SK-N-SH (cell line): ENCODE measurements around the gene DPF3.

ENCODE experiments used
- CTCF ChIP-seq: fragments of 200-600 bp; sonication (generic); IDR thresholded peaks from 2 replicates; pipeline ENCODE4 v1.6.1; 2017; ENCODE audit warnings: antibody characterized with exemption, mild to moderate bottlenecking, moderate library complexity
- ELF1 ChIP-seq: IDR thresholded peaks from 2 replicates; pipeline ENCODE4 v1.4.0; 2012
- RCOR1 ChIP-seq: fragments of 150-350 bp; IDR thresholded peaks from 2 replicates; pipeline ENCODE4 v1.6.1; 2017; ENCODE audit warnings: antibody characterized with exemption, low read length
- TF ChIP-seq, protein P1 (sequence below): IDR thresholded peaks from 2 replicates; pipeline ENCODE4 v1.6.1; 2012; ENCODE audit warnings: mild to moderate bottlenecking, low read depth, low read length, moderate library complexity

DNA sequence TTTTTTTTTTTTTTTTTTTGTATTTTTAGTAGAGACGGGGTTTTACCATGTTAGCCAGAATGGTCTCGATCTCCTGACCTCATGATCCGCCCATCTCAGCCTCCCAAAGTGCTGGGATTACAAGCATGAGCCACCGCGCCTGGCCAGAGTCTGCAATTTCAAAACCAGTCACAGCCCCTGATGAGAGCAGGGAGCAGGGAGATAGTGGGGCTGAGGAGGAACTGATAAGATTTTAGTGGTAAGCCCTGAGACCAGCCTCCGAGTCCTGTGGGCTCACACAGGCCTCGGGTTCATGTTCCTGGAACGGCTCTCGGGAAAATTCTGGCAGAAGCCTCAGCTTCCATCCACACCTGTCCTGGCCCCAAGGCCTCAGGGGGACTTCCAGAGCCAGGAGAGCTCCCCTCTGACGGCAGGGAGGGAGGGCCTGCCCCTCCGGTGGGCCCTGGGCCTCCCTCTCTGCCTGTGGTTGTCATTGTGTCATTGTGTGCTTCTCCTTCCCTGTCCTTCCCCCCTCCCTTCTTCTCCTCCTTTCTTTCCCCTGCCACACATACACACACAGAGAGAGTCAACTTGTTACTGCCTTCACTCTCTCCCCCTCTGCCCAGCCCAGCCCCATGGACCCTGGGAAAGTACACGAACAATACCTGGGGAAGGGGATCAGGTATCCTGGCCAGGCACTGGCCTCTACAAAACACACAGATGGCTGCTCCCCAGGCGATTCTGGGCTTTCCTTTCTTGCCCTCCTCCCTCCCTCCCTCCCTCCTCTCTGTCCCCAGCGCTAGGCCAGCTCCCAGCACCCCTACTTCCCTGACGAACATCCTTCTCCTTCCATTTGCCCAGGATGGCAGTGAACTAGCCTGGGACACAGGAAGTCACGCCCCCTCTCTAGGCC lies 294.1 kb downstream of the DPF3 start:
- TF ChIP-seq, protein P1, sequence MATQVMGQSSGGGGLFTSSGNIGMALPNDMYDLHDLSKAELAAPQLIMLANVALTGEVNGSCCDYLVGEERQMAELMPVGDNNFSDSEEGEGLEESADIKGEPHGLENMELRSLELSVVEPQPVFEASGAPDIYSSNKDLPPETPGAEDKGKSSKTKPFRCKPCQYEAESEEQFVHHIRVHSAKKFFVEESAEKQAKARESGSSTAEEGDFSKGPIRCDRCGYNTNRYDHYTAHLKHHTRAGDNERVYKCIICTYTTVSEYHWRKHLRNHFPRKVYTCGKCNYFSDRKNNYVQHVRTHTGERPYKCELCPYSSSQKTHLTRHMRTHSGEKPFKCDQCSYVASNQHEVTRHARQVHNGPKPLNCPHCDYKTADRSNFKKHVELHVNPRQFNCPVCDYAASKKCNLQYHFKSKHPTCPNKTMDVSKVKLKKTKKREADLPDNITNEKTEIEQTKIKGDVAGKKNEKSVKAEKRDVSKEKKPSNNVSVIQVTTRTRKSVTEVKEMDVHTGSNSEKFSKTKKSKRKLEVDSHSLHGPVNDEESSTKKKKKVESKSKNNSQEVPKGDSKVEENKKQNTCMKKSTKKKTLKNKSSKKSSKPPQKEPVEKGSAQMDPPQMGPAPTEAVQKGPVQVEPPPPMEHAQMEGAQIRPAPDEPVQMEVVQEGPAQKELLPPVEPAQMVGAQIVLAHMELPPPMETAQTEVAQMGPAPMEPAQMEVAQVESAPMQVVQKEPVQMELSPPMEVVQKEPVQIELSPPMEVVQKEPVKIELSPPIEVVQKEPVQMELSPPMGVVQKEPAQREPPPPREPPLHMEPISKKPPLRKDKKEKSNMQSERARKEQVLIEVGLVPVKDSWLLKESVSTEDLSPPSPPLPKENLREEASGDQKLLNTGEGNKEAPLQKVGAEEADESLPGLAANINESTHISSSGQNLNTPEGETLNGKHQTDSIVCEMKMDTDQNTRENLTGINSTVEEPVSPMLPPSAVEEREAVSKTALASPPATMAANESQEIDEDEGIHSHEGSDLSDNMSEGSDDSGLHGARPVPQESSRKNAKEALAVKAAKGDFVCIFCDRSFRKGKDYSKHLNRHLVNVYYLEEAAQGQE, result no peak
- TF ChIP-seq CTCF (no peak), RCOR1 (no peak), ELF1 (no peak)
